ENCODE results near the gene HOMER1.

HOMER1 gene

DNA sequence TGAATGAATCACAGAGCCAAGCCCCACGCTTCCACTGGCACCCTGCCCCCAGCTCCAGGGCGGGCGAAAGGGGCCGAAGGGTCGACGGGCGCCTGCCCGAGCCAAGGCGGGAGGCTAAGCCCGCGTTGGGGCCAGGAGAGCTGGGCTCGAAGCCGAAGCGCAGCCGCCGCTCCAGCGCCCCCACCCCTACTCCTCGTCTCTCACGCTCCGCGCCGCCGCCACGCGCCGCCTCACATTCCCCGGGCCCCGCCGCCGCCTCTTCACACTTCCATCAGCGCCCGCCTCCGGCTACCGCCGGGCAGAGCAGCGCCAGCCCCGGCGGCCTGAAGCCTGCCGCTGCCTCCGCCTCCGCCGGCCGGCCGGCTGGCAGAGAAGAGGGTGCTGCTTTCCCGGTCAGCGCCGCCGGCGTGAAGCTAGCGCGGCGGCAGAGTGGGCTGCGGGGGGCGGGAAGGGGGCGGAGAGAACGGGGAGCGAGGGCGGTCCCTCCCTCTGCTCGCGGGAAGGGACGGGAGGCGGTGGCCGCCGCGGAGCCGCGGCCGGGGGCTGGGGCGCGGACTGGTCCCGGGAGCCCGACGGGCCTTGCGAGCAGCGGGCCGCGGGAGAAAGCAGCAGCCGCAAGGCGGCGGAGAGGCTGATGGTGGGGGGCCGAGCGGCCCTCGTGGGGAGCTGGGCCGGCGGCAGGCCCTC is at the start of gene HOMER1:
HOMER1 (minus strand) TSS at position 431 of the 687 bp plus-strand sequence. CDS start 1,360 bp downstream, outside the sequence.
- TF ChIP-seq CTCF (IDR thresholded peaks at IDR 0.05; ENCODE audit: low read depth, low read length), result no peak
- peak within 1 kb of the TSS; percentile 81 to 89 for H3K4me3 ChIP-seq (replicated peaks in 1 of 2; ENCODE audit: low read depth in 2 of 2, low read length in 2 of 2)
- peak; percentile 67 to 88 for DNase-seq (ENCODE audit: low read depth in 2 of 2)

GRCh38 chr5:79563247-79563590 is 49.3 kb upstream of the HOMER1 start:
- no peak for TF ChIP-seq CTCF (IDR thresholded peaks at IDR 0.05; ENCODE audit: low read depth, low read length)
- H3K4me3 ChIP-seq (replicated peaks in 1 of 2; ENCODE audit: low read depth in 2 of 2, low read length in 2 of 2), result no peak overlapping the region
- no peak for DNase-seq (ENCODE audit: low read depth in 2 of 2)

GRCh38 chr5:79562351-79563246 is 48.7 kb upstream of the HOMER1 start:
- peak; percentile 42 to 87 for DNase-seq (ENCODE audit: low read depth in 2 of 2)
- H3K4me3 ChIP-seq (replicated peaks in 1 of 2; ENCODE audit: low read depth in 2 of 2, low read length in 2 of 2), result no peak overlapping the region
- no peak for TF ChIP-seq CTCF (IDR thresholded peaks at IDR 0.05; ENCODE audit: low read depth, low read length)

GRCh38 chr5:79561525-79561893 is 47.6 kb upstream of the HOMER1 start:
- DNase-seq (ENCODE audit: low read depth in 2 of 2), result no peak
- H3K4me3 ChIP-seq (replicated peaks in 1 of 2; ENCODE audit: low read depth in 2 of 2, low read length in 2 of 2), result no peak overlapping the region
- no peak for TF ChIP-seq CTCF (IDR thresholded peaks at IDR 0.05; ENCODE audit: low read depth, low read length)

DNA sequence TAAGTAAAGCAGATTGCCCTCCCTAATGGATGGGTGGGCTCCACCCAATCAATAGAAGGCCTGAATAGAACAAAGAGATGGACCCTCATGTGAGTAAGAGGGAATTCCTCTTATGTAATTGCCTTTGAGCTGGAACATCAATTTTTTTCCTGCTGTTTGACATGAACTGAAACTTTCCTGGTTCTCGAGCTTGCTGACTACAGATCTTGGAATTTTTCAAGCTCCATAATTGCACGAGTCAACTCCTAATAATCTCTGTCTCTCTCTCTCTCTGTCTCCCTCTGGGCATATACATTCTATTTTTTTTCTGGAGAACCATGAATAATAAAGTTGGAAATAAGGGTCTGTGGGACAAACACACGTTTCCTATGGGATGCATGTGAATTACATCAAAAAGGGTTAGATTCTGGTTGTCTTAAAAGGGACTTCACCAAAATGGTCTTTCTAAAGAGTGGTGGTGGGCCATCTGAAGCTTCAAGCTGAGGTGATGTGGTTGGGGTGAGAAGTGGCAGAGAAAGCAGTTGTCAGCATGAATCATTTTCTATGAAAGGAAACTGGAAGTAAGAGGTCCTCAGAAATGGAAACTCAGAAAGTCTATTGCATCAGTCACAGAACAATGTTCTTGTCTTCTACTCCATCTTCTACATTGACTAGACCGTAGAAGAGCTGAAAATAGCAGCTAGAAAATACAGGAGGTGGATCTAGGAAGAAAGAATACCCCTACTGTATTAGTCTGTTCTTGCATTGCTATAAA is 47.0 kb upstream of the HOMER1 start:
- peak in 1 of 2 donors; percentile 55 for DNase-seq (ENCODE audit: low read depth in 2 of 2)
- no peak overlapping the region for H3K4me3 ChIP-seq (replicated peaks in 1 of 2; ENCODE audit: low read depth in 2 of 2, low read length in 2 of 2)

More for the DNA sequence above, 47.0 kb upstream of the HOMER1 start:
- TF ChIP-seq CTCF (IDR thresholded peaks at IDR 0.05; ENCODE audit: low read depth, low read length), result no peak

Data from cardiac fibroblast (primary cell).